Small intestine (tissue), 7 donors: ENCODE results near the gene PRKCE. TPM values are rescaled to one million over a fixed set of nuclear protein-coding genes. Genes with fewer than 3 reads are reported as not detected.

Experiments used
- DNase-seq, 2 donors: peaks; one replicate each; pipeline versions ENCODE4 v3.0.0 to v3.0.0-alpha.2; 2013
- FAIRE-seq: peaks from 2 replicates; lab custom pipeline; 2012; peaks lifted over from hg19 to GRCh38; lab: Jason Lieb, UNC
- H3K27ac ChIP-seq, 3 donors: one replicate each; pipeline ENCODE4 v1.5.1; 2013; ENCODE audit warnings: low read length in 2 of 3, mild to moderate bottlenecking in 2 of 3, control low read depth in 1 of 3, inconsistent platforms in 1 of 3, low read depth in 1 of 3, moderate library complexity in 1 of 3
- H3K27me3 ChIP-seq, 3 donors: one replicate each; pipeline ENCODE4 v1.6.1; 2013; ENCODE audit warnings: low read length in 3 of 3, inconsistent platforms in 1 of 3; ENCODE audit not compliant: control insufficient read depth in 3 of 3, insufficient read depth in 3 of 3
- H3K36me3 ChIP-seq, 3 donors: one replicate each; pipeline ENCODE4 v1.6.1; 2013; ENCODE audit warnings: low read length in 3 of 3, inconsistent platforms in 1 of 3, low read depth in 1 of 3, mild to moderate bottlenecking in 1 of 3, moderate library complexity in 1 of 3; ENCODE audit not compliant: control insufficient read depth in 3 of 3, insufficient read depth in 2 of 3
- H3K4me1 ChIP-seq, 3 donors: one replicate each; pipeline ENCODE4 v1.6.1; 2013; ENCODE audit warnings: low read length in 2 of 3, inconsistent platforms in 1 of 3, low read depth in 1 of 3, mild to moderate bottlenecking in 1 of 3, moderate library complexity in 1 of 3; ENCODE audit not compliant: control insufficient read depth in 3 of 3, insufficient read depth in 2 of 3
- H3K4me3 ChIP-seq, 3 donors: one replicate each; pipeline ENCODE4 v1.5.1; 2013; ENCODE audit warnings: low read length in 3 of 3, control low read depth in 1 of 3, inconsistent platforms in 1 of 3, low read depth in 1 of 3, mild to moderate bottlenecking in 1 of 3, moderate library complexity in 1 of 3
- H3K9me3 ChIP-seq, 2 donors: one replicate each; pipeline ENCODE4 v1.6.1; 2013; ENCODE audit warnings: low read depth in 1 of 2, low read length in 1 of 2; ENCODE audit not compliant: control insufficient read depth in 2 of 2, insufficient read depth in 1 of 2
- WGBS, 3 donors: extraction: QIAGEN DNeasy Blood & Tissue Kit; methylation state at CpG; one replicate each; pipeline ENCODE4 v1.1.7; 2013; 5-methylcytosine and 5-hydroxymethylcytosine counted together
- polyA plus RNA-seq, 4 donors: library from polyadenylated mRNA; stranded (reverse) in 3 of 4; unstranded in 1 of 4; fragments of 200-250 nt in 3 of 4; fragments of 120-200 nt in 1 of 4; gene quantifications; one replicate each; pipeline versions ENCODE4 v1.2.1 to v1.2.3, GENCODE V29; 2013
- donor health status: healthy with polysubstance abuse.
- donor health status: control.
- donor health status: control.
- donor health status: Bipolar disorder and iron deficiency.
- donor health status: healthy.

Gene PRKCE
- polyA plus RNA-seq, 4 donors, result 2.2 to 7.1 (median 5.4) TPM

GRCh38 chr2:45649462-45649857 lies 2.0 kb upstream of the PRKCE start:
- Histone ChIP-seq H3K27ac (peak overlapping the region; percentile 96 to 98 (median 97)), H3K4me3 (peak overlapping the region; percentile 75 to 94 (median 78)), H3K36me3 (peaks cover 0 to 3% (median 0%) of the 10 kb centered on the region in 3 donors), H3K4me1 (peaks cover 0 to 27% (median 4%) of the 10 kb centered on the region in 3 donors), H3K27me3 (no peaks in the 10 kb centered on the region), H3K9me3 (no peaks in the 10 kb centered on the region)
- FAIRE-seq (no peak), DNase-seq (peak; percentile 39 to 59)
- 6 to 21% (median 16%) methylated on average over 10 of the region's 10 CpGs for WGBS, 3 donors

GRCh38 chr2:45649858-45650811 lies 1.3 kb upstream of the PRKCE start:
- H3K4me3 ChIP-seq, result peak overlapping the region; percentile 75 to 94 (median 78)
- H3K36me3 ChIP-seq, result peaks cover 0 to 3% (median 0%) of the 10 kb centered on the region in 3 donors
- 0% methylated on average over 60 to 66 of the region's 66 CpGs for WGBS, 3 donors
- DNase-seq (peak; percentile 84 to 91), FAIRE-seq (no peak)
- H3K27me3 ChIP-seq, result no peaks in the 10 kb centered on the region
- peak overlapping the region; percentile 96 to 98 (median 97) for H3K27ac ChIP-seq
- no peaks in the 10 kb centered on the region for H3K9me3 ChIP-seq
- peaks cover 0 to 27% (median 4%) of the 10 kb centered on the region in 3 donors for H3K4me1 ChIP-seq

DNA sequence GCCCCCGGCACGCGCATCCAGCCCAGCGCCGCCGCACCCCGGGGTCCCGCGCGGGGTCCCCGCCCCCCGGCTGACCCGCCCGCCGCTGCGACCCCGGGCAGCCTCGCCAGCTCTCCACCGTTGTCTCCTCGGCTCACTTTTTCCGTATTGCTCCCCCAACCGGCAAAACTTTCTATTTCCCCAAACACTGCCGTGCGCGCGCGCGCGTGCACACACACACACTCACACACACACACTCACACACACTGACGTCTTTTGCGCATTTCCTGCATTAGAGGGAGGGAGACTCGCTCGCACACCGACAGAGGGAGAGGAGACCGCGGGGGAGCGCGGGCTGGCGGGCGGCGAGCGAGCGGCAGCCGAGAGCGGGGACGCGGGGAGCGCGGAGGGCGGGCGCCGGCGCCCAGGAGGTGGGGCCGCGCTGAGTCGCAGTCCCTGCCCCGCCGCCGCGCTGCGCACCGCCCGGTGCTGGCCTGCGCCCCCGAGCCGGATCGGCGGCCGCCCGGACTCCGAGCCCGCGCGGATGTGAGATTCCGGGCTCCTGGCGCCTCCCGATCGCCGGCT lies 542 bp upstream of the PRKCE start:
- Histone ChIP-seq H3K4me3 (peak overlapping the region; percentile 75 to 94 (median 80)), H3K9me3 (no peaks in the 10 kb centered on the region), H3K27me3 (no peaks in the 10 kb centered on the region), H3K27ac (peak overlapping the region; percentile 96 to 98 (median 97)), H3K4me1 (peaks cover 0 to 27% (median 4%) of the 10 kb centered on the region in 3 donors), H3K36me3 (peaks cover 0 to 3% (median 3%) of the 10 kb centered on the region in 3 donors)
- 0 to 1% (median 1%) methylated on average over 55 to 79 of the region's 79 CpGs for WGBS, 3 donors
- DNase-seq, result peak; percentile 96 to 98
- no peak for FAIRE-seq

DNA sequence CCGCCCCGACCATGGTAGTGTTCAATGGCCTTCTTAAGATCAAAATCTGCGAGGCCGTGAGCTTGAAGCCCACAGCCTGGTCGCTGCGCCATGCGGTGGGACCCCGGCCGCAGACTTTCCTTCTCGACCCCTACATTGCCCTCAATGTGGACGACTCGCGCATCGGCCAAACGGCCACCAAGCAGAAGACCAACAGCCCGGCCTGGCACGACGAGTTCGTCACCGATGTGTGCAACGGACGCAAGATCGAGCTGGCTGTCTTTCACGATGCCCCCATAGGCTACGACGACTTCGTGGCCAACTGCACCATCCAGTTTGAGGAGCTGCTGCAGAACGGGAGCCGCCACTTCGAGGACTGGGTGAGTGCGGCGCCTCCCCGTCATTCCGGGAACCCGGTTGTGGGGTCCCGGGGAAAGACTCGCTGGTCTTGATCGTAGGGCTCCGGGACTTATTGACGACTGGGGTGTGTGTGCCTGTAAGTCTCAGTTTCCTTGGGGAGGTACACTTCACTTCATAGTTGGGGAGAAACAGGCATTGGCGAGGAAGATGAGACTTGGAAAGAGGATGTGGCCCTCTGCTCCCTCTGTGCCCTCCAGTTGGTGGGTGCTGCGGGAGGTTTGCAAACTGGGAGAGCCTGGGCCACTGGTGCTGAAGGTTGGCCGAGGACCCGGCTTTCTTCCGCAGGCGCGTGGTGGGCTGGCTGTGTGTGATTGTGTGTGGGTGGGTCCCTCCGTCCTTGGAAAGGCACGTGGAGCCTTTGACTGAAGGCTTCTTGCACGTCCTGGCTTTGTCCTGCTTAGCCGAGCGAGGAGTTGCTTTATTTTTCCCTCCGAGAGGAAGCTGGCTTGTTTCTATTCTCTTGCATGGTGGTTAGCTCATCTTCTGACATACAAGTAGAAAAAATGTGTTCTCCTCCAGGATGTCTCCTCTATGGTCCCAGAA lies 886 bp downstream of the PRKCE start:
- FAIRE-seq (no peak), DNase-seq (peak; percentile 21 to 57)
- no peaks in the 10 kb centered on the region for H3K27me3 ChIP-seq
- peak overlapping the region; percentile 75 to 94 (median 80) for H3K4me3 ChIP-seq
- peaks cover 0 to 3% (median 3%) of the 10 kb centered on the region in 3 donors for H3K36me3 ChIP-seq
- WGBS, 3 donors, result 3 to 5% (median 4%) methylated on average over 50 to 53 of the region's 53 CpGs
- peaks cover 0 to 27% (median 4%) of the 10 kb centered on the region in 3 donors for H3K4me1 ChIP-seq
- peak overlapping the region in 1 of 3 donors; percentile 96 for H3K27ac ChIP-seq
- no peaks in the 10 kb centered on the region for H3K9me3 ChIP-seq

DNA sequence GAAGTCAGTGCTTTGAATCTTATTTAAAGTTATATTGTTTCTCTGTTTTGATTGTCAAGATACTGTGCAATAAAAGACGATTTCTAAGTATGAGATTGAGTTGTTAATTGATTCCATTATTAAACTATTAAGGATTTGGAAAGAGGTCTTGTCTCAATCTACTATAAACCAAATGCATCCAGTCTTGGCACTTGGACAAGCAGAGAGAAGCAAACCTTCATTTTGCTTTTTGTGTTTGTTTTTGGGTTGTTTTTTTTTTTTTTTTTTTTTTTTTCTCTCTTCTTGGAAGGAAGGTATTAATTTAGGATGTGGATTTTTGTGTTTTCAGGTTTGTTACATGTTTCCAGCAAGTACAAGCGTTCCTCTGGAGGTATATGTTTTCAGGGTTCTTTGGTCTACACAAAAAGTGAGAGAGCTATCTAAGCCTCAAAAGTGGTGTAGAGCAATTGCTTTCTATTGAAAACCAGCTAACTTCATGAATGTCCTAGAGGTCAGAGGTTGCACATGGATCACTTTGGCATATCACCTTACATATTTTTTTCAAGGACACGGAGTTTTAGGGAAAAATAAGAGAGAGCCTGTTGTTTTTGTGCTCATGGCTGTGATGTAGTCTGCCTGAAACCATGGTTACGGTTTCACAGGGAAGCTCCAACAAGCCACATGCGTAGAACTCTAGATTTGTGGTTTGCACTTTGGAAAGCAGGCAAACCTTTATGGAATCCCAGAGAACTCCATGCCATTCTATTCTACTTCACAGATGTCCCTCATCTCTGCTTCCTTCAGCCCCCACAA lies 1.8 kb downstream of the PRKCE start:
- Histone ChIP-seq H3K4me1 (peaks cover 0 to 18% (median 4%) of the 10 kb centered on the region in 3 donors), H3K27ac (no peak overlapping the region)
- 73 to 79% (median 74%) methylated on average over 5 of the region's 5 CpGs for WGBS, 3 donors

DNA sequence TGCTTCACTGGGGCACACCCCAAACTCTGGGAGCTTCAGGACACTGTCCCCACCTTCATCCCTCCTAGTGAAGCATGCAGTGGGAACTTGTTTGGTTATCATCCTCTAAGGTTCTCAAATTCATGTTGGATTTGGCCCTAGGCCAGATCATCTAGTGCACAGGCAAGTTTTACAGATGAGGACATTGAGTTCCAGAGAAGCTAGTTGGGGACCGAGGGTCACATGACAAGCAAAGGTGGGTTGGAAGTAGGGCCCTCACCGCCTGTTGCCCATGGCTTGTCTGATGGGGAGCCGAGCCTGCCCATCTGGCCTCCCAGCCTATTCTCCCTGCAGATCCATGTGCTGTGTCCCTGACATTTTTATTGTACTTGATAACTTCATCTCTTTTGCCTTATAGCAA lies 2.8 kb downstream of the PRKCE start:
- Histone ChIP-seq H3K27ac (no peak overlapping the region), H3K9me3 (no peaks in the 10 kb centered on the region), H3K4me3 (no peak overlapping the region), H3K36me3 (peaks cover 0 to 6% (median 0%) of the 10 kb centered on the region in 3 donors), H3K27me3 (no peaks in the 10 kb centered on the region), H3K4me1 (peaks cover 0 to 10% (median 4%) of the 10 kb centered on the region in 3 donors)
- 90 to 96% (median 96%) methylated on average over 3 of the region's 3 CpGs for WGBS, 3 donors
- no peak for FAIRE-seq
- no peak for DNase-seq

More for the DNA sequence above, 1.8 kb downstream of the PRKCE start:
- DNase-seq (no peak), FAIRE-seq (no peak)
- H3K27me3 ChIP-seq, result no peaks in the 10 kb centered on the region
- no peaks in the 10 kb centered on the region for H3K9me3 ChIP-seq
- peaks cover 0 to 6% (median 0%) of the 10 kb centered on the region in 3 donors for H3K36me3 ChIP-seq
- H3K4me3 ChIP-seq, result peak overlapping the region; percentile 75 to 94 (median 80)

DNA sequence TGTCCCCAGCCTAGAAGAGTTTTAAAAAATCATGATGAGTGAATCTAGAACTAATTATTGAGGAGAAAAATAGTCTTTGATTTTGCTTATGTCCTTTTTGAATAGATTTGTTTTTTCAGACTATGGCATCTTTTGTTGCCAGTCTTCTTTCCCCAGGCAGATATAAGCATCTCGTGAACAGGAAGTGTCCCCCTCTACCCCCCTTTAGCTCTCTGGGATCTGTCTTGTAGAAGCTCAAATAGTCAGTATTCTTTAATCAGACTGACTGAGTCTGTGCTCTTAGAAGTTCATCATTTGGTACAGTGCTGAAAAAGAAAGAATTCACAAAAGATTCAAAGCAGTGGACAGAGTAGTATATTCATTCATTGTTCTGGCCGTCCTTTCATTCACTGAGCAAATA lies 10.4 kb downstream of the PRKCE start:
- 73 to 90% (median 88%) methylated on average over 2 of the region's 2 CpGs for WGBS, 3 donors
- FAIRE-seq (no peak), DNase-seq (no peak)
- no peak overlapping the region for H3K4me3 ChIP-seq
- peaks cover 0 to 3% (median 3%) of the 10 kb centered on the region in 3 donors for H3K36me3 ChIP-seq
- no peak overlapping the region for H3K27ac ChIP-seq
- no peaks in the 10 kb centered on the region for H3K9me3 ChIP-seq
- no peaks in the 10 kb centered on the region for H3K27me3 ChIP-seq
- no peaks in the 10 kb centered on the region for H3K4me1 ChIP-seq
